ENCODE measurements around the gene NLGN1. TPM values are rescaled to one million over a fixed set of nuclear protein-coding genes. Genes with fewer than 3 reads are reported as not detected.

The NLGN1 gene
- total and polyA plus RNA-seq, 9 of the 15 experiments (the other 6 are each of a cell fraction or from before 2014, with no cell fraction given) = under 0.01 to 0.01 TPM; not detected in 7

DNA sequence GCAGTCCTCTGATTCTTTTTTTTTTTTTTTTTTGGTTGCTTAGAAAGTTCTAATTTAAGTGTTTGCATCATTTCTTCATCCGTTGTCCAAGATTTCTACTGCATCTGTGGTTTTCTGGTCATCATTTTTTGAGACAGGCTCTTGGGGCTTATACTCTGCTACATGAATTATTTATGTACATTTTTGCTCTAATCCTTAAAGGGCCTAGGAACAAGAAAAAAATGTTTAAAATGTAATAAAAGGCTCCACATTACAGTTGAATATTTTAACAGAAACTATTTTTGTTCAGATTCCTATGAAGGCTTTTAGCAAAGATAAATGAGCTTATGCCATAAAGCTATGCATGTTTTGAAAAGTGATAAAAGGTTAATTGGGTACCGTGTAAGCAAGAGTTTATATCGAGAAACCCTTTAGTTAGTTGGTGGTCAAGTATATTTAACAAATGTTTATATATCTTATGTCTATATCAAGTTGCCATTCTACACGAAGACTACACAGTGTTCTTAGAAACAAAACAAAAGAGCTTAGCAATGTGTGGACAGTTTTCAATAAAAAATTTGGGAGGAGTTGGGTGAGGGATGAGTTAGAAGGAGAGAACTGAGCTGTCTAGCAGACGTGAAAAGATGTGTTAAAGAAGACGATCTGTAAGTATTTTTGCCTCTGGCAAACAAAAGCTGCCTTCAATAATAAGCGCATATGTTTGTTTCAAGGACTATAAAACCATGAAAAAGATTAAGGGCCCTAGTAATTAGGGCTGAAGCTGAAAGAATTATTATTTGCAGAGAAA is 898.0 kb downstream of the NLGN1 start:
- no peaks in the 10 kb centered on the region for H3K9me1 ChIP-seq (ENCODE audit: control insufficient read depth, insufficient read depth, low read length)
- POLR2A ChIA-PET = no interaction called here
- BruUV-seq (replicated peaks) = no TSS peak
- H3K4me3 ChIP-seq = no peak overlapping the region
- in situ Hi-C loops (cut with MboI) (no loop called here), intact Hi-C loops (cut with micrococcal nuclease) (no loop called here)
- H3K27ac ChIP-seq (ENCODE audit: extremely low read depth, low read depth, low read length) = no peak overlapping the region
- ATAC-seq = no peak
- no peak for DNase-seq (ENCODE audit: extremely low read depth in 1 of 4, low spot score in 3 of 4)
- no peak for TF ChIP-seq HSF4 (CRISPR knock-in tag; IDR thresholded peaks at IDR 0.05; ENCODE audit: borderline replicate concordance)
- TF ChIP-seq DDX20 (tag; IDR thresholded peaks at IDR 0.05; ENCODE audit: low read depth) = no peak
- no peak for TF ChIP-seq PPARD (CRISPR knock-in tag; IDR thresholded peaks at IDR 0.05)
- no peak for TF ChIP-seq ARID2 (IDR thresholded peaks at IDR 0.05)
- TF ChIP-seq NRF1 (conservative IDR thresholded peaks at IDR 0.05 in 1 of 2, IDR thresholded peaks at IDR 0.05 in 1 of 2) = no peak
- no peak for TF ChIP-seq IRF9 (tag; IDR thresholded peaks at IDR 0.05)
- no peak for TF ChIP-seq DIDO1 (tag; IDR thresholded peaks at IDR 0.05; ENCODE audit: low read depth)
- TF ChIP-seq ILK (tag; IDR thresholded peaks at IDR 0.05; ENCODE audit: borderline replicate concordance, low read depth) = no peak
- TF ChIP-seq, protein P1, sequence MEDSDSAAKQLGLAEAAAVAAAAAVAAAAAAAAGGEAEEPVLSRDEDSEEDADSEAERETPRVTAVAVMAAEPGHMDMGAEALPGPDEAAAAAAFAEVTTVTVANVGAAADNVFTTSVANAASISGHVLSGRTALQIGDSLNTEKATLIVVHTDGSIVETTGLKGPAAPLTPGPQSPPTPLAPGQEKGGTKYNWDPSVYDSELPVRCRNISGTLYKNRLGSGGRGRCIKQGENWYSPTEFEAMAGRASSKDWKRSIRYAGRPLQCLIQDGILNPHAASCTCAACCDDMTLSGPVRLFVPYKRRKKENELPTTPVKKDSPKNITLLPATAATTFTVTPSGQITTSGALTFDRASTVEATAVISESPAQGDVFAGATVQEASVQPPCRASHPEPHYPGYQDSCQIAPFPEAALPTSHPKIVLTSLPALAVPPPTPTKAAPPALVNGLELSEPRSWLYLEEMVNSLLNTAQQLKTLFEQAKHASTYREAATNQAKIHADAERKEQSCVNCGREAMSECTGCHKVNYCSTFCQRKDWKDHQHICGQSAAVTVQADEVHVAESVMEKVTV (CRISPR knock-in tag; IDR thresholded peaks at IDR 0.05) = no peak
- TF ChIP-seq ZNF583 (CRISPR knock-in tag; IDR thresholded peaks at IDR 0.05) = no peak
- no peak for TF ChIP-seq POLR2AphosphoS2 (IDR thresholded peaks at IDR 0.05; ENCODE audit: low read length)
- no peak for TF ChIP-seq NONO (IDR thresholded peaks at IDR 0.05; ENCODE audit: low read depth in 2 of 2, low read length in 1 of 2)
- no peak for TF ChIP-seq RNF2 (IDR thresholded peaks at IDR 0.05)
- TF ChIP-seq, protein P2, sequence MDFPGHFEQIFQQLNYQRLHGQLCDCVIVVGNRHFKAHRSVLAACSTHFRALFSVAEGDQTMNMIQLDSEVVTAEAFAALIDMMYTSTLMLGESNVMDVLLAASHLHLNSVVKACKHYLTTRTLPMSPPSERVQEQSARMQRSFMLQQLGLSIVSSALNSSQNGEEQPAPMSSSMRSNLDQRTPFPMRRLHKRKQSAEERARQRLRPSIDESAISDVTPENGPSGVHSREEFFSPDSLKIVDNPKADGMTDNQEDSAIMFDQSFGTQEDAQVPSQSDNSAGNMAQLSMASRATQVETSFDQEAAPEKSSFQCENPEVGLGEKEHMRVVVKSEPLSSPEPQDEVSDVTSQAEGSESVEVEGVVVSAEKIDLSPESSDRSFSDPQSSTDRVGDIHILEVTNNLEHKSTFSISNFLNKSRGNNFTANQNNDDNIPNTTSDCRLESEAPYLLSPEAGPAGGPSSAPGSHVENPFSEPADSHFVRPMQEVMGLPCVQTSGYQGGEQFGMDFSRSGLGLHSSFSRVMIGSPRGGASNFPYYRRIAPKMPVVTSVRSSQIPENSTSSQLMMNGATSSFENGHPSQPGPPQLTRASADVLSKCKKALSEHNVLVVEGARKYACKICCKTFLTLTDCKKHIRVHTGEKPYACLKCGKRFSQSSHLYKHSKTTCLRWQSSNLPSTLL (IDR thresholded peaks at IDR 0.05) = no peak
- no peaks in the 10 kb centered on the region for H3K27me3 ChIP-seq (ENCODE audit: control insufficient read depth in 2 of 2, insufficient read depth in 2 of 2, low read length in 2 of 2)
- H3K4me2 ChIP-seq (ENCODE audit: insufficient read depth, low read length) = no peak overlapping the region
- no peak for FAIRE-seq
- no peaks in the 10 kb centered on the region for H3K36me3 ChIP-seq (ENCODE audit: control insufficient read depth, insufficient read depth, low read length)
- no peak overlapping the region for H3K9ac ChIP-seq (ENCODE audit: insufficient read depth in 1 of 2, low read depth in 2 of 2, low read length in 2 of 2)
- H4K20me1 ChIP-seq (replicated peaks; ENCODE audit: control insufficient read depth, insufficient read depth, low read length) = no peaks in the 10 kb centered on the region
- WGBS (ENCODE audit: insufficient coverage, low coverage, missing lambda C conversion rate) = 3% methylated on average over 7 of the region's 7 CpGs
- H2AFZ ChIP-seq (ENCODE audit: low read depth, low read length) = no peak overlapping the region
- H3K79me2 ChIP-seq (ENCODE audit: control insufficient read depth, insufficient read depth, low read length) = no peaks in the 10 kb centered on the region
- no peaks in the 10 kb centered on the region for H3K9me3 ChIP-seq (replicated peaks; ENCODE audit: control insufficient read depth, insufficient read depth, low read depth, low read length)
- CTCF ChIA-PET (ENCODE audit: low intra/inter-chr PET ratio) = no interaction called here
- H3K4me1 ChIP-seq (replicated peaks in 1 of 2; ENCODE audit: control insufficient read depth in 2 of 2, insufficient read depth in 2 of 2, low read length in 2 of 2) = no peaks in the 10 kb centered on the region
